Activated CD8-positive, alpha-beta memory T cell treated with anti-CD3 and anti-CD28 coated beads for 24 hours (primary cell): ENCODE results near the gene PTX4.

Experiments used
- DNase-seq: peaks from one replicate; pipeline ENCODE4 v3.0.0-alpha.2; 2020

PTX4 gene

DNA sequence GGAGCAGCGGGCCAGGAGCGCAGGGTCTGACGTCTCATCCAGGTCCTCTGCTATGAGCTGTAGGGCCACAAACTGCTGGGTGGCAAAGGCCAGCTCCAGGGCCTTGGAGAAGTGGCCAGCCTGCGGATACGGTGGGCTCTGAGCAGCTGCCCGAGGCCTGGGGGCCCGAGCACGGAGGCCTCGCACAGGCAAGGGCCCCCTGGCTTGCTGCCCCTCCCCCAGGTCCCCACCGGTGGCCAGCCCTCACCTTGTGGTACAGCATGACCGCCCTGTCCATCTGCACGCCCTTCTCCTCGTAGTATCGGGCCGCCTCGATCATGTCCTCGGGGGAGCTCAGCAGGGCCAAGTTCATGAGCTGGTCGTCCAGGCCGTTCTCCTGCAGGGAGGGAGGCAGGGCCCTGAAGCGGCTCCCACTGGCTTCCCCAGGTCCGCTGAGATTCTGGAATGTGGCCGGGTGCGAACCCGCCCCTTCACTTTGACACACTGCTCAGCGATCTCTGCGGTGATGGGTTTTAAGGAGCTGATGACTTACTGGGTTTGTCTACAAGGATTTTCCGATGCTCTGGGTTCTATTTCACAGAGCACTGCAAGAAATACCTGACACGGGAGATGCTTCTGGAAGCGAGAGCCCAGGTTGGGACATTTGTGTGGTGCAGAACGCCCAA, 35.0 kb upstream of the PTX4 start:
- DNase-seq: no peak

DNA sequence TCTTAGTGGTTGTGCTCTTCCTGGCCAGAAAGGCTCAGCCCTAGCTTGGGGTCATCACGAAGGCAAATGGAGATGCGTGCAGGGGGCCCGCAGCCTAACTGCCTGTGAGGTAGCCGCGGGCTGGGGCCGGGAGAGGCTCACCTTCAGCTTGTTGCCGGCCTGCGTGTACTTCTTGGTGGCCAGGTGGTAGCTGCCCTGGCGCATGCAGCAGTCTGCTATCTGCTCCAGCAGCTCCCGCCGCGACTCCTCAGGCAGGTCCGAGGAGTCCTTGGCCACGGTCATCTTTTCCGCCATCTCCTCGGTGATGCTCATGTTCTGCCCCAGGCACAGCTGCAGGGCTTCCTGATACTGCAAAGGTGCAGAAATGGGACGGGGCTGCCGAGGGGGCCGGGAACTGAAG, 31.7 kb upstream of the PTX4 start:
- DNase-seq: no peak

- no peak for DNase-seq
Observed at GRCh38 chr16:1519831-1520230, 31.1 kb upstream of the PTX4 start.

DNA sequence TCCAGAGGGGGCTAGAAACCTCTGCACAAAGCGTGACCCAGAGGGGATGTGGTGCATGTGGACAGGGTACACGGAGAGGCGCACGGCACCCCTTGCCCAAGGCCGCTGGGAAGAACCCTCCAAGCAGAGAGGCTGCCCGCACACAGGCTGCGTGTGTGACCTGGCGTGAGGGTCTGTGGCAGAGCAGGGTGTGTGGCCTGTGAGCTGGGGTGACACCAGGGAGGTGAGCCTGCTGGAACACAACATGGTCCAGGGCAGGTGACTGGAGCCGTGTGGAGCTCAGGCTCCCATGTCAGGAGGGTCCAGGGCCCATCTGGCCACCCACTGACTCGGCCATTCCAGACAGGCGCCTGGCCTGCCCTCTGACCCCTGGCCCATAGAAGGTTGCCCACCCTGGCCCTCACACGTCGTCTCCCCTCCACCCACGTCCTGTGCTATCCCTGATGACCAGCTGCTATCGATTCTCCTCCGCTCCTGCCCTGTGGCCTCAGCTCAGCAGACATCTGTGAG, 29.9 kb upstream of the PTX4 start:
- no peak for DNase-seq

DNA sequence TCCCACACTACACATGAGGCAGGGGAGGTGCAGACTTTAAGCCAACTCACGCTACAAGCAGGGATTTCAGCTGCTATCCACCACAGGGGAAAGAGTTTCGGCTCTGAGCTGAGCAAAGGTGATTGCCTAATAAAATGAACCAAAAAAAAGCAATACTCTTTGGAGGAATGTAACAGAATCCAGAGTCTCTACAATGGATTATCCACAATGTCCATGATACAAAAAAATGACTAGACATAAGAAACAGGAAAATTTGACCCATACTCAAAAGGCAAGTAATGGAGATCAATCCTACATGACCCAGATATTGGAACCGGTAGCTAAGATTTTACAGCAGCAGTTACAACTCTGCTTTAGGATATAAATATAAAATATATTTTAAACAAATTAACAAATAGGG, 25.8 kb upstream of the PTX4 start:
- no peak for DNase-seq

DNA sequence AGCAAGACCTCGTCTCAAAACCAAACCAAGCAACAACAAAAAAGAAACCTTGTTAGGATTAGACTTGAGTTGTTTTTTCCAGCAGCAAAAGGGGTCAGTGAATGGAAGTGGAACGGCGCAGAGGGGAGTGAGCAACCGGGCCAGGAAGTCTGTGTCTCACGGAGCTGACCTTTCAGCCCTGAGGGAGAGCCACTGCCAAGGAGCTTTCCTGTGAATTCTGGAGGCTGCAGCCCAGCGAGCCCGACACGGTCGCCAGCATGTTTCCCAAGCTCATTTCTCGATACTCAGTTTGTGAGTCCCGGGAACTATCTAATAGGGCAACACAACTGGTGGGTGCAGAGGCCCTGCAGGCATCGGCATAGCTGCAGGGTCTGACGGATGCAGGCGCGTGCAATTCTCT, 24.0 kb upstream of the PTX4 start:
- DNase-seq: no peak

DNA sequence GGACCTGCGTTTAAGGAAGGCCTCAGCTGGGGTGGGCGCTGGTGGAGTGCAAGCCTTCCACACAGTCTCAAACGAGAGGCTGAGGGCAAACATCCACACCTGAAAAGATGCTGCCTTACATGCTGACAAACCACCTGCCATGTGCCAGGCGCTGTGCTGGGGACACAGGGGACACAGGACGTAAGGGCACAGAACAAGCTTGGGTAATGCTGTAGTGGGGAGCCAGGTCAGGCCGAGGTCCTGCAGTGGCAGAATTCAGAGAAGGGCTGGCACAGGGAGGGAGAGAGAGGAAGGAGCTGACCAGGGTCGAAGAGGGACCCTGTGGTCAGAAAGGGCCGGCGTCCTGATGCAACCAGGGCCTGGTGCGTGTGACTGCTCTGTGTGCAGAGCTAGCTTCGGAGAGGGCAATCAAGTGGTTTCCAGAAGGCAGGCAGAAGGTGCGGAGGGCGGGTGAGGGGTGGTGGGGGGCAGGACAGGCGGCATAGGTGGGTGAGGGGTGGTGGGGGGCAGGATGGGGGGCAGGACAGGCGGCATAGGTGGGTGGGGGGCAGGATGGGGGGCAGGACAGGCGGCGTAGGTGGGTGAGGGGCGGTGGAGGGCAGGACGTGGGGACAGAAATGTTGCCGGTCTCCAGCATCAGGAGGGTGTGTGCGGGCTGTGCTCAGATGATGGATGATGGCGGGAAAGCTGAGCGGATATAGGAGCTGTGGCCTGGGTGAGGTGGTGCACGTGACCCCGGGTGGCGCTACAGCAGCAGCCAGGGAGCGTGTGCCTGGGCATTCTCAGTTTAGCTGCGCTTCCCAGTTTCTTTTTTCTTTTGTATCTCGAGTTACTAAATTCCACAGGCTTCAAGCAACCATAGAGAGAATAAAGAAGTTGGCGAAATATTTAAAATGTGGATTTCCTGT, 23.2 kb upstream of the PTX4 start:
- DNase-seq: no peak

DNA sequence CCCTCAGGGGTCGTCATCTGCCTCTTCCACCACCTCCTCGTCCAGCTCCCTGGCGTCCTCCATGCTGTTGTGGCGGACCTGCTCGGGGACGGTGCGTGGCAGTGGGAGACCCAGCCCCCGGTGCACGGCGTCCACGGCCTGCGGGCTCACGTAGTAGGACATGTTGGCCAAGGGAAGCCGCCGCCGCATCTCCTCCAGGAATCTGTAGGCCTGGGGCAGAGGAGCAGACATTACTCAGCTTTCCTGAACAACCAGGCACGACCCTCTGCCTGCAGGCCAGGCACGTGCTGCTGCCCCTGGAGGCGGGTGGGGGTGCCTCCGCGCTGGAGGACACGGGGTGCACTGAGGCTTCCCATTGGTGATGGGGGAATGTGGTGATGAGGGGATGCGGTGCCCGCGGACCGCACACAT, 22.2 kb upstream of the PTX4 start:
- no peak for DNase-seq

GRCh38 chr16:1510272-1510671, 21.5 kb upstream of the PTX4 start:
- DNase-seq: no peak

DNA sequence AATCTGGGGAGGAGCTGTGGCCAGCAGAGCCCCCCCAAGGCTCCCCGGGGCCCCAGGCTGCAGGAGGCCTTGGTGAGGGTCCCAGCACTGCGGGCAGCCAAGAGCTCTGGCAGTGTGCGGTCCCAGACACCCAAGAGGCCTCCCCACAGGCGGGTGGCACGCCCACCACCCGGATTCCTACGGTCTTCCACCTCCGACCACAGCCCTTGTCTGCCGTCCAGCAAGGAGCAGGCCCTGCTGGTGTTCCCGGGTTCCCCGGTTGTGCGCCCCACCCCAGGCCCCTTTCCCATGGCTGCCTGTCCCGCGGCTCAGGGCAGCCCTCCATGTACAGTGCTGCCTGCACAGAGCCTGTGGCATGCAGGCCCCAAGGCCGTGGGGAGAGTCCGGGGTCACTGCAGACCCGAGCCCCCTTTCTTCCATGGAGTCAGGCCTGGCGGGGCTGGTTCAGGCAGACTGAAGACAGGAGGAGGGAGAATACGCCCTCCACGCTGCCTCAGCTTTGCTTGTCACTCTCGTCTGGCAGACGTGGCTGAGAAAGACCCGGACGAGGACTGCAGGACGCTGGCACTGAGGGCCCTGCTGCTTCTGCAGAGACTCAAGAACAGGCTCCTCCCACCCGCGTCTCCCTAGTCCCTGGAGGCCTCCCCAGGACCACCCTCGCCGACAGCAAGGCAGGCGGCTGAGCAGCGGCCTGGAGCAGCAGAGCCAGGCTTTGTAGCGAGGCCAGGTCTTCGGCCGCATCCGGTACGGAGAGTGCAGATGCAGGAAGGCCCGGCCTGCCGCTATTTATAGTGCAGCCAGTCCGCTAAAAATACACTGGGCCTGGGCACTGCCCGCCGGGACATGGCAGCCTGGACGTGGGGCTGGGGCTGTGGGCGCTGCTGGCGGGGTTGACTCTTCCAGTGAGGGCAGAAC, 20.8 kb upstream of the PTX4 start:
- DNase-seq: no peak

GRCh38 chr16:1508494-1509187, 19.9 kb upstream of the PTX4 start:
- no peak for DNase-seq

- no peak for DNase-seq
Observed at GRCh38 chr16:1506494-1507213, 17.9 kb upstream of the PTX4 start.

- DNase-seq: no peak
Observed at GRCh38 chr16:1505912-1506311, 17.2 kb upstream of the PTX4 start.

- no peak for DNase-seq
Observed at GRCh38 chr16:1505073-1505844, 16.5 kb upstream of the PTX4 start.

- no peak for DNase-seq
Observed at GRCh38 chr16:1503110-1503955, 14.6 kb upstream of the PTX4 start.

GRCh38 chr16:1502092-1503004, 13.6 kb upstream of the PTX4 start:
- no peak for DNase-seq

- DNase-seq: no peak
Observed at GRCh38 chr16:1501630-1502029, 12.9 kb upstream of the PTX4 start.

DNA sequence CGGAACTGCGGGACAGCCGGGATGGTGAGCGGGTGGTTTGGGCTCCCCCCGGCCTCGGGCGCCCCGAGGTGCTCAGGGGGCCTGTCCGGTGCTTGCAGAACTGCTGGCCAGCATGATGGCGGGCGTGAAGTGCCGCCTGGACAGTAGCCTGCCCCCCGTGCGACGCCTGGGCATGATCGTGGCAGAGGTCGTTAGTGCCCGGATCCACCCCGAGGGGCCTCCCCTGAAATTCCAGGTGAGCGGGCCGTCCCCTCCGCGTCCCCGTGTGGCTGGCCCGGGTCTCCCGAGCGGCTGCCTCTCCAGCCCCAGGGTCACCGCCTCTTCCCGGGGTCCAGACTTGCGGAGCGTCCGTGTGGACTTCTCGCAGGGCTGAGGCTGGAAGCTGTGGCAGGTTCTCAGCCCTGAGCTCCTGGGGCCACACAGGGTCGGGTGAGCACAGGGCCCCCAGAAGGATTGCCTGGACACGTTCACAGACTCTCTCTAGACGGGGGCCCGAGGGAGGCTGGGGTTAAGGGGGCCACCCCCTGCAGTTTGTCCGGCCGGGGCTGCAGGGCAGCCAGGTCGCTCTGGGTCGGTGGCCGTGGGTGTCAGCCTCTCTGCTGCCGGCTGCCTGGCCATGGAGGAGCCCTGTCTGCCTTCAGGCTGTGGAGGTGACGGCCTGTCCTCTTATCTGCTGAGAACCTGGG, 11.9 kb upstream of the PTX4 start:
- DNase-seq: no peak
